Activated T-cell treated with anti-CD3 and anti-CD28 coated beads, Interleukin-2, amount 50 U/mL, for 24 hours (primary cell): ENCODE results near the gene NUP62.

Source experiments
- DNase-seq: peaks from one replicate; pipeline ENCODE4 v3.0.0-alpha.2; 2020
- H3K27ac Mint-ChIP-seq: 2 replicates; pipeline ENCODE4 v1.8.0; 2020; ENCODE audit warnings: mild to moderate bottlenecking, mixed read lengths
- H3K27me3 Mint-ChIP-seq: 2 replicates; pipeline ENCODE4 v1.8.0; 2020; ENCODE audit warnings: mixed read lengths
- H3K36me3 Mint-ChIP-seq: 2 replicates; pipeline ENCODE4 v1.8.0; 2020; ENCODE audit warnings: low read depth, mixed read lengths
- H3K4me1 Mint-ChIP-seq: 2 replicates; pipeline ENCODE4 v1.8.0; 2020; ENCODE audit warnings: low read depth, mixed read lengths
- H3K4me3 Mint-ChIP-seq: 2 replicates; pipeline ENCODE4 v1.8.0; 2020; ENCODE audit warnings: mild to moderate bottlenecking, moderate library complexity, mixed read lengths
- H3K9me3 Mint-ChIP-seq: 2 replicates; pipeline ENCODE4 v1.8.0; 2020; ENCODE audit warnings: mixed read lengths

NUP62 gene

GRCh38 chr19:49869484-49870308 lies 59.6 kb downstream of the NUP62 start:
- peaks cover 49% of the 10 kb centered on the region for H3K4me1 Mint-ChIP-seq
- H3K4me3 Mint-ChIP-seq = no peak overlapping the region
- peak; percentile 92 for DNase-seq
- peaks cover 64% of the 10 kb centered on the region for H3K36me3 Mint-ChIP-seq
- H3K9me3 Mint-ChIP-seq = no peaks in the 10 kb centered on the region
- no peaks in the 10 kb centered on the region for H3K27me3 Mint-ChIP-seq
- no peak overlapping the region for H3K27ac Mint-ChIP-seq

- peak; percentile 86 for DNase-seq
- Mint-ChIP-seq H3K4me3 (no peak overlapping the region), H3K4me1 (peaks cover 50% of the 10 kb centered on the region), H3K36me3 (peaks cover 65% of the 10 kb centered on the region), H3K27ac (no peak overlapping the region), H3K27me3 (no peaks in the 10 kb centered on the region), H3K9me3 (no peaks in the 10 kb centered on the region)
These were observed 60.3 kb downstream of the NUP62 start for GRCh38 chr19:49869009-49869483.

- peak; percentile 94 for DNase-seq
- Mint-ChIP-seq H3K4me3 (peak within 1 kb of the TSS; percentile 97), H3K27me3 (no peaks in the 10 kb centered on the region), H3K27ac (no peak within 1 kb of the TSS), H3K36me3 (peaks cover 69% of the 10 kb centered on the region), H3K4me1 (peaks cover 50% of the 10 kb centered on the region), H3K9me3 (no peaks in the 10 kb centered on the region)
These were observed 62.1 kb downstream of the NUP62 start, which contains the start of gene PNKP for GRCh38 chr19:49866933-49867782. Gene PNKP (minus strand): TSS chr19:49867576. CDS start chr19:49867204, 372 bp downstream.

GRCh38 chr19:49864890-49865289 lies 64.4 kb downstream of the NUP62 start:
- no peaks in the 10 kb centered on the region for H3K9me3 Mint-ChIP-seq
- H3K4me3 Mint-ChIP-seq = peak overlapping the region; percentile 97
- DNase-seq = no peak
- H3K36me3 Mint-ChIP-seq = peaks cover 67% of the 10 kb centered on the region
- peaks cover 36% of the 10 kb centered on the region for H3K4me1 Mint-ChIP-seq
- H3K27me3 Mint-ChIP-seq = no peaks in the 10 kb centered on the region
- H3K27ac Mint-ChIP-seq = no peak overlapping the region

GRCh38 chr19:49863935-49864320 lies 65.4 kb downstream of the NUP62 start:
- H3K36me3 Mint-ChIP-seq = peaks cover 77% of the 10 kb centered on the region
- peaks cover 36% of the 10 kb centered on the region for H3K4me1 Mint-ChIP-seq
- no peak for DNase-seq
- H3K27ac Mint-ChIP-seq = peak overlapping the region; percentile 31
- no peaks in the 10 kb centered on the region for H3K9me3 Mint-ChIP-seq
- no peak overlapping the region for H3K4me3 Mint-ChIP-seq
- H3K27me3 Mint-ChIP-seq = no peaks in the 10 kb centered on the region

GRCh38 chr19:49863254-49863934 lies 65.9 kb downstream of the NUP62 start:
- Mint-ChIP-seq H3K4me3 (no peak overlapping the region), H3K4me1 (peaks cover 36% of the 10 kb centered on the region), H3K9me3 (no peaks in the 10 kb centered on the region), H3K27ac (peak overlapping the region; percentile 72), H3K36me3 (peaks cover 82% of the 10 kb centered on the region), H3K27me3 (no peaks in the 10 kb centered on the region)
- DNase-seq = no peak

GRCh38 chr19:49862391-49863253 lies 66.7 kb downstream of the NUP62 start:
- Mint-ChIP-seq H3K27me3 (no peaks in the 10 kb centered on the region), H3K4me3 (no peak overlapping the region), H3K27ac (peak overlapping the region; percentile 72), H3K4me1 (peaks cover 36% of the 10 kb centered on the region), H3K36me3 (peaks cover 89% of the 10 kb centered on the region), H3K9me3 (no peaks in the 10 kb centered on the region)
- DNase-seq = no peak

- peaks cover 92% of the 10 kb centered on the region for H3K36me3 Mint-ChIP-seq
- no peaks in the 10 kb centered on the region for H3K9me3 Mint-ChIP-seq
- H3K4me3 Mint-ChIP-seq = no peak overlapping the region
These were observed 67.5 kb downstream of the NUP62 start for GRCh38 chr19:49861541-49862378.

GRCh38 chr19:49861107-49861506 lies 68.2 kb downstream of the NUP62 start:
- peaks cover 91% of the 10 kb centered on the region for H3K36me3 Mint-ChIP-seq

More at GRCh38 chr19:49861541-49862378, 67.5 kb downstream of the NUP62 start:
- no peak overlapping the region for H3K27ac Mint-ChIP-seq
- DNase-seq = no peak
- peaks cover 34% of the 10 kb centered on the region for H3K4me1 Mint-ChIP-seq
- no peaks in the 10 kb centered on the region for H3K27me3 Mint-ChIP-seq

GRCh38 chr19:49860336-49861102 lies 68.8 kb downstream of the NUP62 start:
- Mint-ChIP-seq H3K27ac (no peak overlapping the region), H3K4me1 (peaks cover 21% of the 10 kb centered on the region), H3K4me3 (no peak overlapping the region), H3K9me3 (no peaks in the 10 kb centered on the region), H3K36me3 (peaks cover 91% of the 10 kb centered on the region), H3K27me3 (no peaks in the 10 kb centered on the region)
- DNase-seq = no peak

More at GRCh38 chr19:49861107-49861506, 68.2 kb downstream of the NUP62 start:
- H3K27ac Mint-ChIP-seq = no peak overlapping the region
- no peaks in the 10 kb centered on the region for H3K9me3 Mint-ChIP-seq
- no peaks in the 10 kb centered on the region for H3K27me3 Mint-ChIP-seq
- H3K4me3 Mint-ChIP-seq = no peak overlapping the region
- no peak for DNase-seq
- H3K4me1 Mint-ChIP-seq = peaks cover 27% of the 10 kb centered on the region

GRCh38 chr19:49859682-49860335 lies 69.5 kb downstream of the NUP62 start:
- Mint-ChIP-seq H3K4me1 (peaks cover 15% of the 10 kb centered on the region), H3K36me3 (peaks cover 91% of the 10 kb centered on the region), H3K9me3 (no peaks in the 10 kb centered on the region)

More at GRCh38 chr19:49859682-49860335, 69.5 kb downstream of the NUP62 start:
- Mint-ChIP-seq H3K4me3 (no peak overlapping the region), H3K27ac (no peak overlapping the region), H3K27me3 (no peaks in the 10 kb centered on the region)
- no peak for DNase-seq
